Measurements from ENCODE around the gene HCRT.
"Not testable (repeated sequence)": the region's sequence is repeated elsewhere in the genome, so short reads cannot be mapped to it uniquely, and the experiment has no call there.

HCRT gene

DNA sequence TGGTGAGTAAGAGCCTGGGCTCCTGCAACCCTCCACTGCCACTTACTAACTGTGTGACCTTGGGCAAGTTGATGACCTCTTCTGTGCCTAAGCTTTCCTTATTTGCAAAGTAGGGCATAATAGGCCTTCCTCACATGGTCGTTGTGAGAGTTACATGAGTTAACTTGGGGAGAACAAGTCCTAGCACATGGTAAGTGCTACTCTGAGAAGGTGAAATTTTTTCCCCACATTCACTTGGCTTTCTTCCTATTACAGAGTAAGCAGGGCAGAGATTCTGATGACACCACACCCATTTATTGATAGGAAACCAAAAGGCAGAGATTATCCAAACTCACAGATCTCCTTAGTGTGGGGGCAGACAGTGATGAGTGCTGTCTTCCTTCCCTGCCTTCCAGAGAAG is 5.9 kb downstream of the HCRT start:
- no peak for DNase-seq

DNA sequence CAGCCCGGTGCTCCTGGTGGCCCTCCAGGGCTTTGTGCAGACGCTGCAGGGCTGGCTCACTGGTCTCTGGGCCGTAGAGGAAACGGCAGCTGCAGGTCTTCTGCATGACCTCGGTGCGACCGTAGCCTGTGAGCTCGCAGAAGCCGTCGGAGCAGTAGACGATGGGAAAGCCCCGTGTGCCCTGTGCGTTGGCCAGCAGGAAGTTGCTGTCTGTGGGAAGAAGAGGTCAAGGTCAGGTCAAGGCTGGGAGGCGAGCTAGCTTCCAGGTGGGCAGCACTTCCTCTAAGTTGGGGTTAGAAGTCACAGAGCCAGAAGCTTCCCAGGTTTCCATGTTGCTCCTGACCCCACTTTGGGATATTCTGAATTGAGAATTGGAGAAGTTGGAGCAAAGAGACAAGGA is 6.4 kb downstream of the HCRT start:
- DNase-seq: peak; percentile 74

GRCh38 chr17:42177684-42178083 is 7.6 kb downstream of the HCRT start:
- DNase-seq: no peak

DNA sequence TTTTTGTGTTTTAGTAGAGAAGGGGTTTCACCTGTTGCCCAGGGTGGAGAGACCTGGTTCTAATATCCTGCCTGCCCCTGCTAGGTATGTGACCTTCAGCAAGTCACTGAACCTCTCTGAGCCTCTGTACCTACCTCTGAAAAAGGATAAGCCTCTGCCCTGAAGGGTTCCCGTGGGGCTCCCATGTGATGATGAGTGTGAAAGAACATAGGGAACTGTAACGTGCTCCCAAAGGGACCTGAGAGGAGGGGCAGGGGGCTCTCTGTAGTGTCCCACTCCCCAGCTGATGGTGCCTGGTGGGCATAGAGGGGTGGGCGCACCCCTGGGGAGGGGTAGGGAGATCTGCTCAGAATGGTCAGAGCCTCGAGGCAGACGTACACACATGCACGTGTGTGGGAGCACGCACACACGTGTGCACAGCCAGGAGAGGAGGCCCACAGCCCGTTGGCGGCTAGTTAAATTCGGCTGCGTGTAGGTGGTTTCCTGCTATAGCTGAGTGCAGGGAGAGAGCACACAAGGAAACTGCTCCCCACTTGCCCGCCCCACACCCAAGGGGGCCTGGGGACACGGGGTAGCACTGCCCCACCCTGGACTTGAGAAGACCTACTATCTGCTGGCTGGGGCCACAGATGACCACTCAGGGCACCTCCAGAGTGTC is 11.0 kb downstream of the HCRT start:
- DNase-seq: no peak

DNA sequence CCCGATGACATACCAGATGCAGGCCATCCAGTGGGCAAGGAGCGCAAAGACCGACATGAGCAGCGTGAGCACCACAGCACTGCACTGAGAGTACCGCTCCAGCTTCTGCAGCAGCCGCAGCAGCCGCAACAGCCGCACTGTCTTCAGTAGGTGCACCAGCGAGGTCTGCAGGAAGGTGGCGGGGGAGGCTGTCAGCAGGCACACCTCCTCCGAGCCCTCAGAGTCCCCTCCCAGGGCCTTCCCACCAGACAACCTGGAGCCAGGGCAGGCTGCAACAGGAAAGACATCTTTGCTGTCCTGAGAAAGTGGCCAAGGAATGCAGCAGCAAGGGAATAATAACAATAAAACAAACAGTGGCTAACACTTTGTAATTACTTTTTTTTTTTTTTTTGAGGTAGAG is 13.4 kb downstream of the HCRT start:
- DNase-seq: no peak

GRCh38 chr17:42169351-42169750 is 15.9 kb downstream of the HCRT start:
- DNase-seq: no peak

DNA sequence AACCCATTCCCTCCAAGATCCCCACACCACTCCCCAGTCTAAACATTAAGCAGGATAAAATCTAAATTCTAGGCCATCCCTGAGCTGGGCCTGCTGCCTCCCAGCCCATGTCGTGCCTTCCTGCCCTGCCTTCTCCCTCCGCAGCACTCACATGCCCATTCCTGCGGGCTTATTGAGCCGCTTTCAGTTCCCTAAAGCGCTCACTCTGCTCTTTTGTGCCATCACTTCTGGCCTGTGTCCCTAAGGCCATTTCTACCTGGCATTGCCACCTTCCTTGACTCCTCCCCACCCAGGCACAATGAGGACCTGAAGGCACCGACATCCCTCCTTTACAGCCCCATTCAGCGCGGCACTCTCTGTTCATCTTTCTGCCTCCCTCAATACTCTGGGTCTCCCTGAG is 17.4 kb downstream of the HCRT start:
- DNase-seq: no peak

DNA sequence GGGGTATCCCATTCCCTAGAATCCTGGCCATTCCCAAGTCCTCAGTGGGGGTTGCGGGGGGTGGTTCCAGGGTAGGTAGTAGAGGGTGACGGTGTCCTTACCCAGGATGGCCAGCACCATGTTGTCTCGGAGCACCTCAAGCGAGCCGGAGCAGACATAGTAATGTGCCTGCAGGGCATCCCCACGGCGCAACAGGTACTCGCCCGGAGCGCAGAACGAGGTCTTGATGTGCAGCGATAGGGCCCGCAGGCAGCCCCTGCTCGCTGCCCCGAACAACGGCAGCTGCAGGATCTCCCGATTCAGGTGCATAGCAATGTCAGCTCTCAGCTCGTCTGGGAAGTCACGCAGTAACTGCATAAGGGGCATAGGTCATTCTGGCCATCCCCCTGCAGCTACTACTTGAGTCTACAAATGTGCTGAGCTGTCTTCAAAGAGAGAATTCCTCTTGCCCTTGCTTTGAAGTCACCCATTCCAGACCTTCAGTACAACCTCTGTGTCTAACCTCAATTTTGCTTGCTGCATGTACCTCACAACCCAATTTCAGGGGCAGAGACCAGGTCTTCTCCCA is 19.0 kb downstream of the HCRT start:
- DNase-seq: no peak

- no peak for DNase-seq
Measured at GRCh38 chr17:42165751-42166150, 19.5 kb downstream of the HCRT start.

DNA sequence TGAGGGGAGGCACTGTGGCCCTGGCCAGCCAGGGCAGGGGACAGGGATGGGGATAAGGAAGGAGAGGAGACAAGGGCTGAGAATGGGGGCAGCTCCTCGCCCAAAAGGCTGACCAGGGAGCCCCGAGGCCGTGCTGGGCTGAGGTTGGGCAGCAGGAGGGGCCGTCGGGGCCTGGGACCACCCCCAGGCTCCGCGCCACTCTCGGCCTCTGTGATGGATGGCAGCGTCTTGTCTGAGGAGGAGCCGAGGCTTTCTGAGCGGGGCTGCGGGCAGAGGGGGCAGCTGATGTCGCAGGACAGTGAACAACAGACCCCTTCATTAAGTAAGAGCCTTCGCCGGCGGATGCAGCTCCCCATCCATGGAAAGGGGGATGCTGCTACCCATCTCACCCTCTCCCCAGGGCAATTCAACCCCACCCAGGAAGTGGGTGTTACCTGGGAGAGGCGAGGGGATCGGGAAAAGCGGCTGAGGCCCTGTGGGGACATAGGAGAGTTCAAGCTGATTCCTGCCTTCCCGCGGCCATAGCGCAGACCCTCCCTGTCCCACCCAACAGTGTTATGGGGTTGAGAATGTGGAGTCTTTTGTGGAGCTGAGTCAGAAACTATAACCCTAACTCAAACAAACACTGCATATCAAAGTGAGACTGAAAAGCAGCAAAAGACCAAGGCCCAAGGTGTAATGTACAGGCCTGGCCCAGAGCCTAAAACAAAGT is 21.4 kb downstream of the HCRT start:
- DNase-seq: no peak

- DNase-seq: peak; percentile 79
Measured at GRCh38 chr17:42163113-42163512, 22.1 kb downstream of the HCRT start.

- DNase-seq: no peak
Measured at GRCh38 chr17:42160531-42160910, 24.7 kb downstream of the HCRT start.

DNA sequence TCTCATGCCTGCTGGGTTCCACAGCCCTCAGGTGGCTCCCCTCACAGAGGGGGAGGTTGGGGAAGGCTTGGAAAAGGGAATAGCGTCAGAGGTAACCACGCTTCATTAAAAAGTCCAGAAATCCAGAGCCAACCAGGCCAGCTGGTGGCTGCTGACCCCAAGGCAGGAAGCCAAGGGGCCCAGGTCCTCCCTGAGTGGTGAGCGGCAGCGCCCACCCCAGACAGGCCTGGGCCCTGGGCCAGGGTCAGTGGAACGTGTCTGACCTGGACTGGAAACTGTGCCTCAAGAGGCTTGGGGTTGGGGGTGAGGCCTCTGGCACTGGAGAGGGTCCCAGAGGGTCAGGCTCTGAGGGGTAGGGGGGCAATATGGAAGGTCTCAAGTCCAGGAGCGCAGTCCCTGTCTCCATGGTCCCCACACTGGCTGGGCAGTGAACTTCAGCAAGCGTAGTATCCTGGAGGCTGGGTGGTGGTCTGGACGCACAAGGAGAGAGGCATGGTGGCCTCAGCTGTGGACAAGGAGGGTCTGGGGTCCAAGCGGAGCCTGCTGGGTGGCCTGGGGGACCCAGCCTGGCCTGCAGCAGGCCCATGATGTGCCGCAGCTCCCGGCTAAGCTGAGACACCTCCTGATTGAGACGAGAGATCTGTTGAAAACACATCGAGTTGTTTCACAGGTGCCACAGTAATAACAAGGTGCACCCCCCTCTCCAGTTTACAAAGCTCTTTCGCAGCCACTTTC is 25.3 kb downstream of the HCRT start:
- no peak for DNase-seq

DNA sequence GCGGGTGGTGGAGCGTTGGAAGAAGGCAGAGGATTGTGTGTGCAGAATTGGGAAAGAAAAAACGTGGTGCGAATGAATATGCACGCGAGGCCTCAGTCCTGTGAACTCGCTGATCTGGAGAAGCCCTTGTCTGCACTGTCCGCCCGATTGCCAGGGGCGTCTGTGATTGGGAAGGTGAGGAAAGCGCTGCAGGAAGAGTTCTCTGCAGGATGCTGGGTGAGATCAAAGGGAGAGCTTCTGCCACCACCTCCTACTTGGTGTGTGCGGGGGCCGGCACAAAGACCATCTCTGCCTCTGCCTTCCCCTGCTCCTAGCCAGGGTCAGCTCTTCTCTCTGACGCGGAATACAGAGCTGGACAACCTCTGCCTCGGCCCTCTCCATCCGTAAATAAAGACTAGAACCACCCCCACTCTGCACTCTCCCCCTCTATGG is 29.6 kb downstream of the HCRT start:
- no peak for DNase-seq

DNA sequence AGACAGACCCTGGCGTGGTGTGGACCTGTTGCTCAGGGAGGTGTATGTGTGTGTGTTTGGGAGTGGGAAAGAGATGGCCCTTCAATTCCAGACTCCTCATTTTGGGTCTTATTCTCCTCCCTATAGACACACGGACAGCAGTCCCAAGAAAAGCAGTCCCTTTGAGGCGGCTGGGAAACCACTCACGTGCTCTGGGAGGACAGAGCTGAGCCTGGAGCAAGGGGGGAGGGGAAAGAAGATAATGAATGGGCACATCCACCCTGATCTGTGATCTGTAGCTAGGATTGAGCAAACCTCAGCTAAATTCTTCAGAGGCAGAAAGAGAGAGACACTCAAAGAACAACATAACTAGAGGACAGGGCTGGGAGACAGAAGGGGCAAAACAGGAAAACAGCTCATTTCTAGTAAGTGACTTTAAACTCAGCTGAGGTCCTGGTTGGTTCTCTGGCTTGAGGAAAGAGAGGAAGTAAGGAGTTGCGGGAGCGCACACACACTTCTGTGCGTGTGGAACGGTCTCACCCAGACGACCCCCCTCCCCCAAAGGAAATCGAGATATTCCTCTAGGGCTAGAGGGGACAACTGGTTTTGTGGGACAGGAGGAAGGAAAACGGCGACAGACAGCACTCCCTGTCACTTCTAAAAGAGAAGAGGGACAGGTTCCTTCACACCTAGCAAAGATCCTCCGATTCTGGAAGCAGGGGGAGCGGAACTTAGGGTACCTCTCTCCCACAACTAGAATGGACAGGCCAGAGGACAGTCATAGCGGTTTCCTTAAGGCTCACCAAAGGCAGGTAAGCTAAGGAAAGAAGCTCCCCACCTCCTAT is 31.1 kb downstream of the HCRT start:
- no peak for DNase-seq

DNA sequence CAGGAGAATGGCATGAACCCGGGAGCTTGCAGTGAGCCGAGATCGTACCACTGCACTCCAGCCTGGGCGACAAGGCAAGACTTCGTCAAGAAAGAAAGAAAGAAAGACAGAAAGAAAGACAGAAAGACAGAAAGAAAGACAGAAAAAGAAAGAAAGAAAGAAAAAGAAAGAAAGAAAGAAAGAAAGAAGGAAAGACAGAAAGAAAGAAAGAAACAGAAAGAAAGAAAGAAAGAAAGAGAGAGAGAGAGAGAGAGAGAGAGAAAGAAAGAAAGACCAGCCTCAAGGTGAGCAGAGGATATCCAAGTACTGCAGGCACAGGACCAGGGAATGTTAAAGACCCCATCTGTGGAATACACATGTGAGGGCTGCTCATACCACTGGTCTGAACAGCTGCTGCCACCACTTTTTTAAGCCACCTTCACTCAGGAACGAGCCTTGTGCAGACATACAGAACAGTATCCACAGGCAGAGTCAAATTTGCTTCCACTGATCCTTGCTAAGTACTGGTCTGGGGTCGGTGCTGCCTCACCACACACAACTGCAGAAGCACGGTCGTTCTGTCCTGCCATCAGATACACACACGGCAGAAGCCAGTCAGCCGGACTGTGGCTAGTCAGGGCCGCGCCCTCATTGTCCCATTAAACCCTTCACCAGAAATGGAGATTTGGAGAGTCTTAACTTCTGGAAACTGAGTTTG is 38.2 kb downstream of the HCRT start:
- DNase-seq: no peak

GRCh38 chr17:42143138-42143537 is 42.1 kb downstream of the HCRT start:
- DNase-seq: not testable (repeated sequence)

- DNase-seq: no peak
Measured at GRCh38 chr17:42142371-42142896, 42.8 kb downstream of the HCRT start.

DNA sequence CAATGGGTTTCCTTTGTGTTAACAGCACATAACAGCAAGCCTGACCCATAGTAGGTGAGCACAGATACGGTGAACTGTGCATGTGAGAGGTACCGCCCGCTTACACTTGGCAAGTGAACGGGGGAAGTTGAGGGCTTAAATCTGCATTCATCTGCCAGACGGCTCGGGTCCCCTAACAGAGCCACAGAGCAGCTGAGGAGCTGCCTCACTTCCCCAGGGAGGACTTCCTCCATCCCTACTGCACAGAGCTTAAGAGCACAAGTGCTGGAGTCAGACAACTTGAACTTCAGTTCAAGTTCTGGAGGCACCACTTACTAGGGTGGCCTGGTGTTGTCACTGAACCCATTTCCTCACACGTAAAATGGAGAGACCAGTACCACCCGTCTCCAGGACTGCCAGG is 43.9 kb downstream of the HCRT start:
- DNase-seq: no peak

- DNase-seq: not testable (repeated sequence)
Measured at GRCh38 chr17:42140690-42141089, 44.6 kb downstream of the HCRT start.

GRCh38 chr17:42138749-42139492 is 46.3 kb downstream of the HCRT start:
- DNase-seq: no peak
